Activated CD8-positive, alpha-beta memory T cell treated with anti-CD3 and anti-CD28 coated beads, Interleukin-2, amount 10 ng/mL, durations not matched to agents 7 days and 5 days (primary cell): ENCODE measurements around the gene MRPL34. TPM values are rescaled to one million over a fixed set of nuclear protein-coding genes. Genes with fewer than 3 reads are reported as not detected.
"Not testable (repeated sequence)": the region's sequence is repeated elsewhere in the genome, so short reads cannot be mapped to it uniquely, and the experiment has no call there.

Experiments used
- ATAC-seq: fragments of 150-1000 bp; cut with Tn5 transposase; one replicate; pipeline ENCODE4 v1.10.0; 2021; ENCODE audit warnings: moderate library complexity
- CTCF ChIA-PET: fragments of 350-600 bp; sonication (Branson Sonifier 250); formaldehyde crosslinking; loops from one replicate; lab custom pipeline; 2021; ENCODE audit warnings: antibody characterized with exemption; lab: Charles Lee
- DNase-seq: peaks from one replicate; pipeline ENCODE4 v3.0.0-alpha.2; 2020
- H3K27ac Mint-ChIP-seq: one replicate; pipeline ENCODE4 v1.8.0; 2021; ENCODE audit warnings: mild to moderate bottlenecking, mixed read lengths
- H3K27me3 Mint-ChIP-seq: one replicate; pipeline ENCODE4 v1.8.0; 2021; ENCODE audit warnings: mixed read lengths
- H3K36me3 Mint-ChIP-seq: one replicate; pipeline ENCODE4 v1.8.0; 2021; ENCODE audit warnings: mild to moderate bottlenecking, mixed read lengths
- H3K4me1 Mint-ChIP-seq: one replicate; pipeline ENCODE4 v1.8.0; 2021; ENCODE audit warnings: mixed read lengths
- H3K4me3 Mint-ChIP-seq: one replicate; pipeline ENCODE4 v1.8.0; 2021; ENCODE audit warnings: mild to moderate bottlenecking, moderate library complexity, mixed read lengths
- H3K9me3 Mint-ChIP-seq: one replicate; pipeline ENCODE4 v1.8.0; 2022; ENCODE audit warnings: low read depth, mixed read lengths
- total RNA-seq, 2 experiments: library from RNA; stranded (reverse); gene quantifications; one replicate each; pipeline ENCODE4 v1.2.3, GENCODE V29; 2021

Gene MRPL34
- total RNA-seq, 2 experiments from 2014 or later: 94.7 to 115 TPM

GRCh38 chr19:17292301-17293074 lies 13.2 kb upstream of the MRPL34 start:
- DNase-seq: peak; percentile 88
- ATAC-seq: peak; percentile 95
- peak overlapping the region; percentile 82 for H3K27ac Mint-ChIP-seq
- H3K9me3 Mint-ChIP-seq: no peaks in the 10 kb centered on the region
- H3K36me3 Mint-ChIP-seq: peaks cover 3% of the 10 kb centered on the region
- CTCF ChIA-PET: interaction anchor here (0.6 to 6.6 kb wide), 24 partner anchors 10 to 298 kb away, joined by 3 to 92 read pairs (median 5); partner anchors contain the start of genes ABHD8, BST2, DDA1 and MRPL34
- H3K27me3 Mint-ChIP-seq: peaks cover 3% of the 10 kb centered on the region
- H3K4me1 Mint-ChIP-seq: peaks cover 14% of the 10 kb centered on the region
- peak overlapping the region; percentile 81 for H3K4me3 Mint-ChIP-seq

- peaks cover 8% of the 10 kb centered on the region for H3K36me3 Mint-ChIP-seq
- DNase-seq (no peak), ATAC-seq (no peak)
- H3K9me3 Mint-ChIP-seq: no peaks in the 10 kb centered on the region
- H3K27ac Mint-ChIP-seq: no peak overlapping the region
- H3K4me1 Mint-ChIP-seq: peaks cover 14% of the 10 kb centered on the region
- H3K4me3 Mint-ChIP-seq: no peak overlapping the region
- CTCF ChIA-PET: interaction anchor here (0.7 to 6.6 kb wide), 16 partner anchors 8 to 281 kb away, joined by 3 to 92 read pairs (median 5); partner anchors contain the start of genes BST2, DDA1, MRPL34 and USHBP1
- peaks cover 3% of the 10 kb centered on the region for H3K27me3 Mint-ChIP-seq
These were observed 12.1 kb upstream of the MRPL34 start for GRCh38 chr19:17293605-17294004.

GRCh38 chr19:17294051-17294891 lies 11.4 kb upstream of the MRPL34 start:
- Mint-ChIP-seq H3K27ac (no peak overlapping the region), H3K36me3 (peaks cover 11% of the 10 kb centered on the region), H3K9me3 (no peaks in the 10 kb centered on the region), H3K4me3 (no peak overlapping the region), H3K4me1 (peaks cover 14% of the 10 kb centered on the region), H3K27me3 (peaks cover 3% of the 10 kb centered on the region)
- DNase-seq: peak; percentile 61
- CTCF ChIA-PET: interaction anchor here (1.1 to 6.6 kb wide), 4 partner anchors 10 to 93 kb away, joined by 3 to 92 read pairs (median 14); partner anchors contain the start of gene MRPL34
- ATAC-seq: no peak

- not testable (repeated sequence) for H3K27ac Mint-ChIP-seq, H3K4me3 Mint-ChIP-seq, H3K27me3 Mint-ChIP-seq, ATAC-seq, DNase-seq, H3K9me3 Mint-ChIP-seq
- H3K36me3 Mint-ChIP-seq: peaks cover 11% of the 10 kb centered on the region
- CTCF ChIA-PET: interaction anchor here (2.2 to 6.6 kb wide), 2 partner anchors 10 to 92 kb away, joined by 7 to 92 read pairs; partner anchors contain the start of gene MRPL34
- peaks cover 14% of the 10 kb centered on the region for H3K4me1 Mint-ChIP-seq
These were observed 10.1 kb upstream of the MRPL34 start for GRCh38 chr19:17295551-17295950.

- no peak overlapping the region for H3K27ac Mint-ChIP-seq
These were observed 9.4 kb upstream of the MRPL34 start for GRCh38 chr19:17296273-17296672.

GRCh38 chr19:17296976-17297375 lies 8.7 kb upstream of the MRPL34 start:
- no peak overlapping the region for H3K4me3 Mint-ChIP-seq
- no peaks in the 10 kb centered on the region for H3K9me3 Mint-ChIP-seq
- peaks cover 11% of the 10 kb centered on the region for H3K36me3 Mint-ChIP-seq
- no peak overlapping the region for H3K27ac Mint-ChIP-seq
- CTCF ChIA-PET: interaction anchor here (1.4 to 2.2 kb wide), 2 partner anchors 8 to 89 kb away, joined by 5 to 7 read pairs; partner anchors contain the start of gene MRPL34
- DNase-seq (no peak), ATAC-seq (no peak)
- peaks cover 9% of the 10 kb centered on the region for H3K4me1 Mint-ChIP-seq
- H3K27me3 Mint-ChIP-seq: no peaks in the 10 kb centered on the region

More at GRCh38 chr19:17296273-17296672, 9.4 kb upstream of the MRPL34 start:
- no peak for DNase-seq
- CTCF ChIA-PET: interaction anchor here (2.2 to 6.6 kb wide), 2 partner anchors 9 to 91 kb away, joined by 7 to 92 read pairs; partner anchors contain the start of gene MRPL34
- Mint-ChIP-seq H3K9me3 (no peaks in the 10 kb centered on the region), H3K4me3 (no peak overlapping the region), H3K4me1 (peaks cover 11% of the 10 kb centered on the region), H3K36me3 (peaks cover 11% of the 10 kb centered on the region), H3K27me3 (no peaks in the 10 kb centered on the region)
- ATAC-seq: no peak

- CTCF ChIA-PET: interaction anchor here (1.0 kb wide), 1 partner anchor 31 kb away, joined by 4 read pairs; no protein-coding TSS in a partner anchor
- Mint-ChIP-seq H3K4me3 (no peak overlapping the region), H3K27me3 (no peaks in the 10 kb centered on the region), H3K36me3 (peaks cover 11% of the 10 kb centered on the region), H3K27ac (no peak overlapping the region), H3K9me3 (no peaks in the 10 kb centered on the region), H3K4me1 (peaks cover 25% of the 10 kb centered on the region)
- DNase-seq (no peak), ATAC-seq (no peak)
These were observed 4.6 kb upstream of the MRPL34 start for GRCh38 chr19:17300992-17301619.

- Mint-ChIP-seq H3K9me3 (no peaks in the 10 kb centered on the region), H3K36me3 (peaks cover 9% of the 10 kb centered on the region), H3K4me3 (peak overlapping the region; percentile 56), H3K4me1 (peaks cover 37% of the 10 kb centered on the region), H3K27me3 (no peaks in the 10 kb centered on the region), H3K27ac (peak overlapping the region; percentile 5)
- ATAC-seq: no peak
- CTCF ChIA-PET: interaction anchor here (0.9 to 1.6 kb wide), 6 partner anchors 10 to 84 kb away, joined by 3 to 9 read pairs (median 5); no protein-coding TSS in a partner anchor
- peak; percentile 45 for DNase-seq
These were observed 3.1 kb upstream of the MRPL34 start for GRCh38 chr19:17302391-17303166.

- CTCF ChIA-PET: interaction anchor here (0.6 to 1.6 kb wide), 6 partner anchors 9 to 82 kb away, joined by 4 to 9 read pairs (median 5); no protein-coding TSS in a partner anchor
- no peaks in the 10 kb centered on the region for H3K27me3 Mint-ChIP-seq
- no peaks in the 10 kb centered on the region for H3K9me3 Mint-ChIP-seq
These were observed 2.3 kb upstream of the MRPL34 start, which contains the start of gene ABHD8 for GRCh38 chr19:17303167-17303939. TSS of gene ABHD8 (minus strand) at chr19:17303425. CDS start at chr19:17301616, 1,809 bp downstream.

GRCh38 chr19:17303940-17304267 lies 1.8 kb upstream of the MRPL34 start:
- ATAC-seq: no peak
- Mint-ChIP-seq H3K9me3 (no peaks in the 10 kb centered on the region), H3K27ac (no peak overlapping the region), H3K4me1 (peaks cover 42% of the 10 kb centered on the region), H3K36me3 (peaks cover 1% of the 10 kb centered on the region), H3K27me3 (no peaks in the 10 kb centered on the region), H3K4me3 (peak overlapping the region; percentile 56)
- DNase-seq: no peak
- CTCF ChIA-PET: interaction anchor here (0.6 to 1.6 kb wide), 5 partner anchors 10 to 82 kb away, joined by 4 to 9 read pairs (median 5); no protein-coding TSS in a partner anchor

More at GRCh38 chr19:17303167-17303939, 2.3 kb upstream of the MRPL34 start, which contains the start of gene ABHD8:
- Mint-ChIP-seq H3K4me3 (peak within 1 kb of the TSS; percentile 56), H3K36me3 (peaks cover 5% of the 10 kb centered on the region), H3K4me1 (peaks cover 41% of the 10 kb centered on the region), H3K27ac (peak within 1 kb of the TSS; percentile 32)
- ATAC-seq (peak; percentile 79), DNase-seq (peak; percentile 97)
